ENCODE data around the gene FNDC1.
A peak's percentile ranks its signal among the peaks of the same experiment; 100 is the strongest.

Gene FNDC1

DNA sequence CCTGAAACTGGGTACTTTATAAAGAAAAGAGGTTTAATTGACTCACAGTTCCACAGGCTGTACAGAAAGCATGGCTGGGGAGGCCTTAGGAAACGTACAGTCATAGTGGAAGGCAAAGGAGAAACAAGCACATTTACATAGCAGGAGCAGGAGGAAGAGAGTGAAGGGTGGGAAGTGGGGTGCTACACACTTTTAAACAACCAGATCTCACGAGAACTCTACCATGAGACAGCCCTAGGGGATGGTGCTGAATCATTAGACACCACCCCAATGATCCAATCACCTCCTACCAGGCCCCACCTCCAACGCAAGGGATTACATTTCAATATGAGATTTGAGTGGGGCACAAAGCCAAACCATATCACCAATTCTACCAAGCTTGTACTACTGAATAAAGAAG lies 7.4 kb upstream of the FNDC1 start:
- no peak for DNase-seq (ENCODE audit: low spot score)

DNA sequence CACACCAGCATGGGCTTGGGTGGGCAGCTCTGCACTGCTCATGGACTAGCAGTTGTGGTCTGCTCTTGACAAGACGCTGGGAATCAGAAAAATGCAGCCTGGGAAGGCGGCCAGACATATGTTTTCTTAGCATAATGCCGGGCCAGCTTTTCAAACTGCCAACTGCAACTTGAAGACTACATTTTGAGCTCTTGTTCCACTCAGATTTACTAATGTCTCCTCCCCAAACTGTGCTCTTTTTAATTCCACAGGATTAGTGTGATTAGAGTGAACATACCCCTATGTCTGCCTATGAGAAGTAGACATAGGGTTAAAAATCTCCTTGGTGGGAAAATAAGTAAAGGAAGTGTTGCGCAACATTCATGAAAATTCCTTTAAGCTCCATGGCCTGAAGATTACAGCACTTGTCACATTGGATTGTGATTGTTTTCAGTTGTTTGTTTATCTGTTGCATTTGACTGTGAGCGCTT lies 5.3 kb upstream of the FNDC1 start:
- no peak for DNase-seq (ENCODE audit: low spot score)

DNA sequence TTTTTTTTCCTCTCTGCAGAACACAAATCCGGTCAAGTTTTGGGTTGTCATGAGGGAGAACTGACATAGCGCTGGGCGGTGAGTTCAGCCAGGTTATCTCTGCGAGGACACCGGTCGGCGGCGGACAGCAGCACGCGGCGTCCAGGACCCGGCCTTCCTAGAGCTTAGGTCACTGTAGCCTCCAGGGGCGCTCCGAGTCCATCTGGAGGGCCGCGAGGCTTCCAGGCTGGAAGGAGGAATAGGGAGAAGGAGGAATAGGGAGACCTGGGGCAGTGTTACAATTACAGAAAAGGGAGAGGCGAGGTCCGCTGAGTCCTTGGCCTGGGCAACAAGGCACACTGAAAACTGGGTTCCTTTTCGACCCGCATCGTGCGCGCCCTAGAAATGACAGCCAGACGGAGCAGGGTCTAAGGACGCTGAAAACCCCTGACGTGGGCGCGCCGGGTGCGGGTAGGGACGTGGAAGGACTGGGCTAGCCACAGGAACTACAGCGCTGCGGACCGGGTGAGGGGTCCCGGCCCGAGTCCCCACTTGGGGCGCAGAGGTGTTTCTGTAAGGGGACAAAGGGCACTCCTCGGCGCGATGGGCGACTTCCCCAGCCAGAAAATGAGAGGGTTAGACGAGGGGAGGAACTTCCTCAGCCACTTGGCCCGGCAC lies 536 bp upstream of the FNDC1 start:
- DNase-seq (ENCODE audit: low spot score), result no peak

DNA sequence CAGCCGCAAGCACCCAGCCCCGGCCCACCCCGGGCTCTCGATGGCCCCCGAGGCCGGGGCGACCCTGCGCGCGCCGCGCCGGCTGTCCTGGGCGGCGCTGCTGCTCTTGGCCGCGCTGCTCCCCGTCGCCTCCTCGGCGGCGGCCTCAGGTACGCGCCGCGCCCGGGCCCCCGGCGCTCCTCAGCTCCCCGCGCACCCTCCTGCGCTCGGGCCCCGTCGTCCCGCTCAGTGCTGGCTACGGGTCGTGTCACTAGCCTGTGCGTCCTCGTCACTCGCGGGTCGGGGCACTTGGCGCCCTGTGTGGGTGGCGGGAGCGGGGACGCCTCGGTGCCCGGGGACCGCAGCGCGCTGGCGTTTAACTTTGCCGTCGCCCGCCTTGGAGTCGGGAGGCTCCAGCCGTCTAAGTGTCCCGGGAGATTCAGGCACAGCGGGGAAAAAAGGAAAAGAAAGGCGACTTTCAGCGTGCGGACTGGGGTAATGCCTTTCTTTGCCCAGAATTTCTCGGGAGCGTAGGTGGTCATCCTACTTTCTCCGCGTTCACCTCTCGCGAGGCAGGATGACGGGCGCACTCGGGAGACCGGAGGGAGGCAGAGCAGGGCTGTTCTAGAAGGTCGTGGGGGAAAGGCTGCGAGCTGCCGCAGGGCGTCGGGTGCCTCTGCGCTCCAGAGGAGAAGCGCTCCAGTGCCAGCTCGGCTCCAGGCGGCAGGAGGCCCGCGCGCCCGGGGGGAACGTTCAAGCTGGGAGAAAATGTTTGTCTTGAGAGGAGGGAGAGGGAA lies 545 bp downstream of the FNDC1 start:
- no peak for DNase-seq (ENCODE audit: low spot score)

GRCh38 chr6:159170333-159170672 lies 1.1 kb downstream of the FNDC1 start:
- DNase-seq (ENCODE audit: low spot score), result no peak

GRCh38 chr6:159170999-159171712 lies 2.0 kb downstream of the FNDC1 start:
- no peak for DNase-seq (ENCODE audit: low spot score)

DNA sequence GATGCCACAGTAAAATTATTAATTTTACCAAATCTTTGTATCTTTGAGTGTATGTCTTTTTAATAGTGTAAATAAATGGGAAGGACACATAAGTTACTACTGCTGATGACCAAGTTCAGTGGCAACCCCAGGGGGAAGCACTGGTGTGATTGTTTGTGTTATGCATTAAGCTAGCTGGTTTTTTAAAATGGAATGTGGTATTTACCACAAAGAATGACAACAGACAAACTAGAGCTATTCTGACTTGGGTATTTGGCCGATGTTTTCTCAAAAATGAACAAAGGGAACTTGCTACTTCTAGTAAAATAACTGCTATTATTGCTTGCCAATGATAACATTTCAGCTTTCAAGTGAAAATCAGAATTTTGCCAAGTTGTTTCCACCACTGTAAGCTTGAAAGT lies 2.9 kb downstream of the FNDC1 start:
- no peak for DNase-seq (ENCODE audit: low spot score)

DNA sequence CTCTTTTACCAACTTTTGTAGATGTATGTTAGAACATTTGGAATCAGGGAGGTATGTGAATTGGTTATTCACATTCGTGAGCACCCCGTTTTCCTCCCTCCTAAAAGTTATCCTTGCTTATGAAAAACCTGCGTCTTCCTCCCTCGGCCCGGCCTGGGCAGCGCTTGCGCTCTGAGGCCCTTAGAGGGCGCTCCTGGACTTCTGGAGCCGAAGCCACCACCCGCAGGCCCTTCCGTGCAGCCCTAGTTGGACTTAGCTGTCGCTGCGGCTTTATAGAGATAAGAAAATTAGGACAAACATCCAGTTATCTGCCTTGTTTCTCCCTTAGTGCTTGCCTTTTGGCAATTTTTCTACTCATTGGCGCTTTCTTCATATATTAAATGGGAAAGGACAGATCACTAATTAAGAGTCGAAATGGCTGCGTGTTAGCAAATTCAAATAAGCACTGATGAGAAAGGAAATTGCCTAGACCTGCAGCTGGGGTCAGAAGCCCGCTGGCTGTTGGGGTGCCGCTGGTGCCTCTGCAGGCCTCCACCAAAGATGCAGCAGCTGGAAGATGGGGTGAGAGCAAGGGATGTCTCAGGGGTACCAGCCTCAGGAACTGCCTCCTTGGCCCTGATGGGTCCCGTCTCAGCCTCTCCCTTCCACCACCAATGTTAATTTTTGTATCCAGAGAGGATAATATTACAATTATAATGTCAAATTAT lies 5.2 kb downstream of the FNDC1 start:
- DNase-seq (ENCODE audit: low spot score), result peak; percentile 84

DNA sequence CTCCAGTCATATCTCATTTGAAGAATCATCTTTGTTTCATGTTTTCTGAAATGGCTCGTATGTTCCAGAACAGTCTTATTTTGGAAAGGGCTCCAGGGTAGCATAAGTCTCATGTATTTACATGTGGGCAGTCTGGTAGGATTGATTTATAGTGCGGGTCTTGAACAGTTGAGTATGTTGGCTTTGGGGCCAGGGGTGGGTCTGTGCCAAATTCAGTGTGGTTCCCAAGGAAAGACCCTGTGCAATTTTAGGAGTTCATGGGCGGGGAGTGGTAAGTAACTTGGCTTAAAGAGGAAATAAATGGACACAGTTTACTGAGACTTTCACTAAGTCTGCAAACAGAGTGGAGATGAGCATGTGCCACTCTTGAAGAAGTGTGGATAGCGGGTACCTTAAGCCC lies 7.7 kb downstream of the FNDC1 start:
- no peak for DNase-seq (ENCODE audit: low spot score)

DNA sequence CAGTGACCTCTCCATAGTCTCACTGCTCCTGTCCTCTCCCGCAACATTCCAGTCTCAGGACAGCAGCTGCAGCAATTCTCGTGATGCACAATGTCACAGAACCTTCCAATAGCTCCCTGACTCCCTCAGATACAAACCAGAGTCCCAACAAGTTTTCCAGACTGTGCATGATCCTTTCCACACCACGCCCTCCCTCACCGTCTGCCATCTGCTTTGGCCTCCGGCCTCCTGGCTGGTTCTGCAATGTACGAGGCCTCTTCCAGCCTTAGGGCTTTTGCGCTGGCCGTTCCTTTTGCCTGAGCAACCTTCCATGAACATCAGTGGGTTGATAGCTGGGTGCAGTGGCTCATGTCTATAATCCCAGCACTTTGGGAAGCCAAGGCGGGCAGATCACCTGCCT lies 9.6 kb downstream of the FNDC1 start:
- no peak for DNase-seq (ENCODE audit: low spot score)

- no peak for DNase-seq (ENCODE audit: low spot score)
Observed at GRCh38 chr6:159180001-159180400, 10.8 kb downstream of the FNDC1 start.

DNA sequence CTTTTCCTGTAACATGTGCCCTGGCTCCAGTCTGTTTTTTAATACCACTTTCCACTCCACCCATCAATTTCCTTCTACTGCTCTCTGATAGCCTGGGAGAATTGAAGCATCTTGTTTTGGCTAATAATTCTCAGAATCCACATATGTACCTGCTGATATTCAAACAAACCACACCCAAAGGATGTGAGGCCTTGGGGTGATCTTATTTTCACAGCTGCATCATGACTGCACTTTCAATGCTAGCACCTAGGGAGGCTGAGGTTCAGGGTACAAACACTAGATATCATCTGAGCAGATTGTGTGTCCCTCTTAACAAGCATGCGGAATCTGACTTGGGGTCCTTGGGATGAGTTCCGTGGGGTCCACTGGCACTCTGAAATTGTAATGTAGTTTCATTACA lies 12.7 kb downstream of the FNDC1 start:
- DNase-seq (ENCODE audit: low spot score), result no peak

- DNase-seq (ENCODE audit: low spot score), result no peak
Observed at GRCh38 chr6:159184559-159184958, 15.4 kb downstream of the FNDC1 start.

DNA sequence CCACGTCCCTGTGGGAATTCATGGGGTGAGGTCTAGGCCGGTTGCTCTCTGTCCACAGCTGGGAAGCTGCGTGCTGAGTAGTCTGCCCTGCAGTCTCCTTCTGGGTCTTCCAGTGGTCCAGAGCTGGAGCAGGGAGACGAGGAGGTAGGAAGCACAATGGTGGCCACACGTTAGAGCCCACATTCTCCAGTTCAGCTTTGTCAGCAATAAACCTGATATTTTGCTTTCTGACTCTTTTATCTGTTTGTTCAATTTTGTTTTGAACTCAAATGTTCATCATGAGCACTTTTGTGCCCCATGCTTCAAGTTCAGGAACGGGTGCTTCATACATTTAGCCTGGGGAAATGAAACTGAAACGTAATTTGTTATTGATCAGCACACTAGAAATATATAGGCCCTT lies 21.3 kb downstream of the FNDC1 start:
- DNase-seq (ENCODE audit: low spot score), result no peak

DNA sequence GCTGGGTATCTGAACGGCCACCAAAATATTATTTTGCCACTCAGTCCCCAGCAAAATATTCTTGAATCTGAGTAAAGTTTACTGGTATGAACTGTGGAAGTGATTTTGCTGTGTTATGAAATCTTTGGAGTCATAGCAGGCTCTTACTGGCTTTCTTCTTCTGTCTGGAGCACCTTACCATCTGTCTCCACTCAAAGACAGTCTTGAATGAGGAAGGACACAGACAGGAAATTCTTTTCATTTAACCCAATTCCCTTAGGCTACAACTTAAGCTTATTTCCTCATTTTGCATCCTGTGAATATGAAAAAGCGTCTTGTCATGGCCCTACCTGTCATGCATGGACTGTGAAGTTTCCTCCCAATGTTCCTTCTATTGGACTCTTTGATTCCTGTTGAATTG lies 24.7 kb downstream of the FNDC1 start:
- no peak for DNase-seq (ENCODE audit: low spot score)

DNA sequence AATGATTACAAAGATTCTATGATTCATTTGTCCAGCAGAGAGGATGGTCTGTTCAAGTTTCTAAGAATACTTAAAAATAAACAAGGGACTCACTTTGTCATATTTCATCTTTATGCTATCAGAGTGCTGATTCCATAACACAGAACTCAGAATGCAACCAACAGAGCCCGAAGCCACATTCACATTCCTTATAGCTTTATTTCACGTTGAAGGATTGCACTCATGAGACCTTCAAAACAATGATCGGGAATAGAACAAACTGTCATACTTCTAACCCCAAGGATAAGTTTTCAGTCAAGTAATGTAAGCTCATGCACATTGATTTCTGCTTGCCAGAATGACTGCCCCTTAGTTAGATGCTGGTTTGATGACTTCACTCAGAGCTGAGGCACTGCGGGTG lies 25.2 kb downstream of the FNDC1 start:
- DNase-seq (ENCODE audit: low spot score), result no peak

DNA sequence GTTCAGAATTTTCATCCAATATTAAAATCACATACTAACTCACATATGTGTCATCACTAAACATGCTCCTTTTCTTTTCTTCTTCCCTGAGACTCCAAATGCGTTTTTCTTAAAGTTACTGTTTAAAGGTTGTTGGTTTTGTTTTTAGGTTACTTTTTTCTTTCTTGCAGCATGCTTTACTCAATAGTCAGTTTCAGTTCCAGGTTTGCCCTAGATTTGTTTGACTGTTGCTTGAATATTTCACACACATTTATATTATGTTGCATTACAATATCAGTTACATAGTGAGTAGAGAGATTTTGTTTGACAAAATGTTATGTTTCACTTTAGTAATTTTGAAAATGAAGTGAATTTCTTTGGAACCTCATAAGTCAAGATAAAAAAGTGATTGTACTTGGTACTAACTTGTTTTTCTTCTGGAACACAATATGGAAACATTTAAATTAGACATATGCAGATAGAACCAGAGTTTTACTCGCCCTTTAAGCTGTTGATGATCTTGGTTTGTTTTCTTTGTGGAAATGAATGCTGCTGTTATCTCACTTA lies 27.3 kb downstream of the FNDC1 start:
- no peak for DNase-seq (ENCODE audit: low spot score)

GRCh38 chr6:159197251-159197650 lies 28.1 kb downstream of the FNDC1 start:
- DNase-seq (ENCODE audit: low spot score), result no peak

GRCh38 chr6:159201336-159201735 lies 32.1 kb downstream of the FNDC1 start:
- DNase-seq (ENCODE audit: low spot score), result no peak

DNA sequence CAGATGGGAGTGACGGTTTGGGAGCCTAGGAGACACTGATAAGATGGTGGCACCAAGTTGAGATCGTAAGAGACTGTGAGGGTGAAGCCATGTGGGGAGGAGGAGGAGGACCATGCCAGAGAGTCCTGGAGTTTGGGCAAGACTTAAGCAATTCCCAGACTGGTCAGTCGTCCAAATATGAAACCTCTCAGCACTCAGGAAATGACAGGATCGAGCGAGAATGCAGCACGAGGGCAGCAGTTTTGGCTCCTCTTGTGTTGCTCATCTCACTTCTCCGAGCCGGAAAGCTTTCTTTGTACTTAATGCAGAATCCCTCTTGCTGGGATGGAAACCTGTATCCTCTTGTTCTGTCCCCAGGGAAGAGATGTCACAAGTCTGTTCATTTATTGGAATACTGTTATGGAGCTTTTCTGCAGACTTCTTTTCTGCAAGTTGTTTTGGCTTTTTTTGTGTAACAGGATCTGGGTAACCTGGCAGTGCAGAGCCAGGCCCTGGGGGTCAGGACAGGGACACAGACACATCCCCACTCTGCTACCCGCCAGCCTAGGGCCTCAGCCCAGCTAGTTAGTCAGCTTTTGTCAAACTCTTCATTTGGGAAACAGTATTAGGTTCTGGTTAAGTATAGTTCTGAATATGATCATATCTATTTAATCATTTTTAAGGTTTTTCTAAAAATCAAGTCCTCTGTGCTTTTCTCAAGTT lies 34.3 kb downstream of the FNDC1 start:
- no peak for DNase-seq (ENCODE audit: low spot score)

DNA sequence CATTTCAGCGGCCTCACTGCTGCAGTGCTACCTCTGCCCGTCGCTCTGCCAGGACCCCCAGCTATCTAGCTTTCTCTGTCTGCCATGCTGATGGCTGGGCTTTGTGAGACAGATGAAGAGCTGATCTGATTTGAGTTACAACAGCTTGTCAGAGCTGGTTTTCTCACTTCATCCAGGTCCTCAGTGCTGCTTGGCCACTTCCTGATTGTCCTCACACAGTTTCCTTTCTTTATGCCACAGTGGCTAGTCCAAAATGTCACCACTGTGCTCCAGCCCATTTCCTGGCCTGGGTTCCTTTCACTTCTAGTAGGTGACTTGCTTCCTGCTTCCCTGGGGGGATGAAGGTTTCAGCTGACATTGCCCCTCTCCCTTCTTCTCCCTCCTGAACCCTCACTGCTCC lies 35.4 kb downstream of the FNDC1 start:
- no peak for DNase-seq (ENCODE audit: low spot score)

DNA sequence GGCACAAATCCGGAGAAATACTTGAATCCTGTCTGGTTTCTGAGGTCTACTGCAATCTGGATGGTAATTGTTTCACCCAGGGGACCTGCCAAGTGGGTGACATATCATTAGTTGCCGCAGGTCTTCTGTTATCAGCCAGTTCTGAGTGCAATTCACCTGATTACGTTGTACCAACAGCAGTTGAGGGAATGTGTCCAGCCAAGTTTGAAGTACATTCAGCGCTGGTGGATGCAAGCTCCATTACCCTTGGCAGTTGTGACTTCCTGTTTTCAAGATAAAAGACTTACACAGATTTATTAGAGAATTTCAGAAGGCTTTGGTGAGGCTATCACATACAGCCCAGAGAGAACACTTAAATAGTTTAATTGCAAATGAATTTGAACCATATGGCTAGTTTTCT lies 42.8 kb downstream of the FNDC1 start:
- DNase-seq (ENCODE audit: low spot score), result peak; percentile 37

Measured in NAMALWA (cell line).